H9 (cell line): ENCODE measurements around the gene A1BG. TPM values are rescaled to one million over a fixed set of nuclear protein-coding genes. Genes with fewer than 3 reads are reported as not detected.

Experiments used
- DNase-seq: peaks from one replicate; pipeline ENCODE4 v3.0.0-alpha.2; 2017
- H2AFZ ChIP-seq: one replicate; pipeline ENCODE4 v1.6.1; 2013; ENCODE audit warnings: mild to moderate bottlenecking, low read length, control low read depth, moderate library complexity
- H2AK5ac ChIP-seq: 2 replicates; pipeline ENCODE4 v1.6.1; 2013; ENCODE audit warnings: low read length, control low read depth, mixed read lengths; ENCODE audit not compliant: insufficient read length
- H2BK120ac ChIP-seq: one replicate; pipeline ENCODE4 v1.6.1; 2013; ENCODE audit warnings: low read depth, mild to moderate bottlenecking, low read length, control low read depth, inconsistent platforms; ENCODE audit not compliant: poor library complexity, severe bottlenecking
- H2BK12ac ChIP-seq: 2 replicates; pipeline ENCODE4 v1.6.1; 2013; ENCODE audit warnings: low read length, control low read depth, mixed read lengths, low read depth; ENCODE audit not compliant: insufficient read length
- H2BK15ac ChIP-seq: 2 replicates; pipeline ENCODE4 v1.6.1; 2013; ENCODE audit warnings: low read depth, low read length, control low read depth
- H2BK20ac ChIP-seq: one replicate; pipeline ENCODE4 v1.6.1; 2013; ENCODE audit warnings: low read depth, mild to moderate bottlenecking, low read length, control low read depth, inconsistent platforms; ENCODE audit not compliant: poor library complexity, severe bottlenecking
- H2BK5ac ChIP-seq: 2 replicates; pipeline ENCODE4 v1.6.1; 2013; ENCODE audit warnings: low read length, control low read depth, mixed read lengths; ENCODE audit not compliant: insufficient read length
- H3K14ac ChIP-seq: 2 replicates; pipeline ENCODE4 v1.6.1; 2013; ENCODE audit warnings: low read length, control low read depth; ENCODE audit not compliant: insufficient read depth
- H3K18ac ChIP-seq: 2 replicates; pipeline ENCODE4 v1.6.1; 2013; ENCODE audit warnings: low read depth, mild to moderate bottlenecking, mixed read lengths, low read length, control low read depth; ENCODE audit not compliant: insufficient read length
- H3K23ac ChIP-seq: 2 replicates; pipeline ENCODE4 v1.6.1; 2013; ENCODE audit warnings: low read length, control low read depth, mixed read lengths, low read depth; ENCODE audit not compliant: insufficient read length
- H3K23me2 ChIP-seq: 2 replicates; pipeline ENCODE4 v1.6.1; 2013; ENCODE audit warnings: low read depth, mild to moderate bottlenecking, mixed read lengths, low read length, control low read depth; ENCODE audit not compliant: insufficient read length, poor library complexity, severe bottlenecking
- H3K27ac ChIP-seq: 2 replicates; pipeline ENCODE4 v1.5.1; 2013; ENCODE audit warnings: low read length, control low read depth, mixed read lengths, low read depth; ENCODE audit not compliant: insufficient read length
- H3K27me3 ChIP-seq: 2 replicates; pipeline ENCODE4 v1.6.1; 2013; ENCODE audit warnings: low read length, control low read depth, inconsistent platforms; ENCODE audit not compliant: insufficient read depth
- H3K4ac ChIP-seq: 2 replicates; pipeline ENCODE4 v1.6.1; 2013; ENCODE audit warnings: low read depth, mild to moderate bottlenecking, control low read depth, inconsistent platforms, low read length, moderate library complexity
- H3K4me1 ChIP-seq: 2 replicates; pipeline ENCODE4 v1.6.1; 2013; ENCODE audit warnings: low read length, control low read depth, inconsistent platforms; ENCODE audit not compliant: insufficient read depth
- H3K4me2 ChIP-seq: 2 replicates; pipeline ENCODE4 v1.6.1; 2013; ENCODE audit warnings: low read length, control low read depth, mixed read lengths; ENCODE audit not compliant: insufficient read length, insufficient read depth
- H3K56ac ChIP-seq: 2 replicates; pipeline ENCODE4 v1.6.1; 2013; ENCODE audit warnings: low read depth, mild to moderate bottlenecking, mixed read lengths, low read length, control low read depth; ENCODE audit not compliant: insufficient read length
- H3K79me1 ChIP-seq: 2 replicates; pipeline ENCODE4 v1.6.1; 2013; ENCODE audit warnings: low read depth, mild to moderate bottlenecking, moderate library complexity, low read length, control low read depth, inconsistent platforms; ENCODE audit not compliant: insufficient read depth, poor library complexity, severe bottlenecking
- H3K79me2 ChIP-seq: 2 replicates; pipeline ENCODE4 v1.6.1; 2013; ENCODE audit warnings: low read length, control low read depth, inconsistent platforms; ENCODE audit not compliant: insufficient read depth
- H3K9ac ChIP-seq: 2 replicates; pipeline ENCODE4 v1.6.1; 2013; ENCODE audit warnings: low read length, control low read depth, mixed read lengths; ENCODE audit not compliant: insufficient read length; ENCODE audit errors: extremely low read depth
- H3K9me3 ChIP-seq: one replicate; pipeline ENCODE4 v1.6.1; 2013; ENCODE audit warnings: low read depth, low read length, inconsistent platforms; ENCODE audit not compliant: control insufficient read depth
- H3T11ph ChIP-seq: one replicate; pipeline ENCODE4 v1.6.1; 2013; ENCODE audit warnings: mild to moderate bottlenecking, low read length, control low read depth, inconsistent platforms
- H4K20me1 ChIP-seq: one replicate; pipeline ENCODE4 v1.6.1; 2013; ENCODE audit not compliant: control insufficient read depth, insufficient read length, insufficient read depth
- H4K5ac ChIP-seq: 2 replicates; pipeline ENCODE4 v1.6.1; 2013; ENCODE audit warnings: low read depth, mild to moderate bottlenecking, mixed read lengths, low read length, control low read depth; ENCODE audit not compliant: insufficient read length
- H4K8ac ChIP-seq: replicated peaks from 2 replicates; pipeline ENCODE4 v1.6.1; 2013; ENCODE audit warnings: low read length, control low read depth, mixed read lengths, low read depth; ENCODE audit not compliant: insufficient read length
- H4K91ac ChIP-seq: 2 replicates; pipeline ENCODE4 v1.6.1; 2013; ENCODE audit warnings: low read depth, mild to moderate bottlenecking, moderate library complexity, mixed read lengths, low read length, control low read depth; ENCODE audit not compliant: insufficient read length
- H3K27ac Mint-ChIP-seq, 3 experiments: 2 replicates in 2 of 3; 3 replicates in 1 of 3; pipeline ENCODE4 v1.8.0; 2020 to 2021; ENCODE audit warnings: mixed read lengths in 3 of 3, mild to moderate bottlenecking in 1 of 3, moderate library complexity in 1 of 3
- H3K27me3 Mint-ChIP-seq: 2 replicates; pipeline ENCODE4 v1.8.0; 2021; ENCODE audit warnings: low read depth, mild to moderate bottlenecking, moderate library complexity, mixed read lengths
- H3K36me3 Mint-ChIP-seq, 3 experiments: 2 replicates in 2 of 3; 3 replicates in 1 of 3; pipeline ENCODE4 v1.8.0; 2020 to 2021; ENCODE audit warnings: low read depth in 3 of 3, mixed read lengths in 3 of 3; ENCODE audit not compliant: insufficient read depth in 1 of 3
- H3K4me1 Mint-ChIP-seq, 2 experiments: 2 replicates each; pipeline ENCODE4 v1.8.0; 2020; ENCODE audit warnings: mixed read lengths in 2 of 2
- H3K4me3 Mint-ChIP-seq, 2 experiments: 2 replicates in 1 of 2; 3 replicates in 1 of 2; pipeline ENCODE4 v1.8.0; 2020 to 2021; ENCODE audit warnings: mild to moderate bottlenecking in 2 of 2, mixed read lengths in 2 of 2, moderate library complexity in 1 of 2
- H3K9me3 Mint-ChIP-seq, 2 experiments: 2 replicates in 1 of 2; 3 replicates in 1 of 2; pipeline ENCODE4 v1.8.0; 2020; ENCODE audit warnings: mild to moderate bottlenecking in 2 of 2, mixed read lengths in 2 of 2, moderate library complexity in 1 of 2
- CTCF ChIP-seq: fragments of 200-600 bp; sonication (generic); conservative IDR thresholded peaks from 3 replicates; pipeline ENCODE4 v1.8.0; 2021; ENCODE audit warnings: antibody characterized with exemption, mild to moderate bottlenecking
- WGBS: extraction: QIAGEN DNeasy Blood & Tissue Kit; methylation state at CpG from one replicate; pipeline ENCODE4 v1.1.7; 2013; ENCODE audit warnings: missing lambda C conversion rate, low lambda C conversion rate, mixed read lengths; ENCODE audit not compliant: insufficient read length; ENCODE audit errors: extremely low coverage; 5-methylcytosine and 5-hydroxymethylcytosine counted together
- total RNA-seq: library from RNA; stranded (reverse); gene quantifications from 2 replicates; pipeline ENCODE4 v1.2.1, GENCODE V29; 2021

Gene A1BG
- total RNA-seq, 1 experiment from 2014 or later = 17.4 TPM

GRCh38 chr19:58393725-58394033 is 40.4 kb upstream of the A1BG start:
- H2BK12ac ChIP-seq = no peak overlapping the region
- no peak overlapping the region for H3K4me3 Mint-ChIP-seq
- DNase-seq = no peak
- no peak overlapping the region for H3K27ac ChIP-seq
- H3K79me1 ChIP-seq = peaks cover 3% of the 10 kb centered on the region
- no peak overlapping the region for H3K56ac ChIP-seq
- no peaks in the 10 kb centered on the region; the same call in 1 of the 2 replicates for H3K27me3 ChIP-seq
- no peaks in the 10 kb centered on the region for H3K9me3 ChIP-seq
- no peak overlapping the region for H2AFZ ChIP-seq
- no peaks in the 10 kb centered on the region for H3K4me1 ChIP-seq
- peaks cover 15 to 18% of the 10 kb centered on the region in 2 experiments for H3K4me1 Mint-ChIP-seq
- no peak overlapping the region for H2BK5ac ChIP-seq
- no peaks in the 10 kb centered on the region for H3K79me2 ChIP-seq
- no peak overlapping the region for H3K4me2 ChIP-seq
- H2BK120ac ChIP-seq = no peak overlapping the region
- no CpG with 5 or more reads among the region's 4 CpGs for WGBS
- H2BK20ac ChIP-seq = no peak overlapping the region
- H3K4ac ChIP-seq = no peak overlapping the region
- H3K18ac ChIP-seq = no peak overlapping the region
- peaks cover 7% of the 10 kb centered on the region for H3K23me2 ChIP-seq
- H3K9ac ChIP-seq = no peak overlapping the region
- H2AK5ac ChIP-seq = no peak overlapping the region
- H3K36me3 Mint-ChIP-seq = peaks cover 46 to 57% (median 54%) of the 10 kb centered on the region in 3 experiments; a peak in 6 of 7 replicates
- H2BK15ac ChIP-seq = no peak overlapping the region
- TF ChIP-seq CTCF = no peak
- H3K14ac ChIP-seq = no peak overlapping the region
- peaks cover 9% of the 10 kb centered on the region for H3K27me3 Mint-ChIP-seq
- no peak overlapping the region for H3K27ac Mint-ChIP-seq
- H4K5ac ChIP-seq = no peak overlapping the region
- H3T11ph ChIP-seq = no peak overlapping the region
- no peak overlapping the region for H4K91ac ChIP-seq
- H4K20me1 ChIP-seq = peaks cover 5% of the 10 kb centered on the region
- no peak overlapping the region for H4K8ac ChIP-seq
- H3K23ac ChIP-seq = no peak overlapping the region
- H3K9me3 Mint-ChIP-seq = no peaks in the 10 kb centered on the region
